Hepatocyte (in vitro differentiated cells): ENCODE results near the gene GPC4.

ENCODE experiments used
- EZH2 ChIP-seq: fragments of 200-600 bp; sonication (generic); IDR thresholded peaks from 2 replicates; pipeline ENCODE4 v1.6.1; 2016; ENCODE audit warnings: antibody characterized with exemption, mild to moderate bottlenecking, borderline replicate concordance
- EZH2phosphoT487 ChIP-seq: fragments of 200-600 bp; sonication (generic); IDR thresholded peaks from one replicate; pipeline ENCODE4 v1.6.1; 2018; ENCODE audit warnings: antibody characterized with exemption, mild to moderate bottlenecking, low read depth, moderate library complexity; ENCODE audit not compliant: unreplicated experiment, severe bottlenecking
- TF ChIP-seq, protein P1 (sequence below): fragments of 200-600 bp; sonication (generic); IDR thresholded peaks from 2 replicates; pipeline ENCODE4 v1.5.1; 2016; ENCODE audit warnings: antibody characterized with exemption, mild to moderate bottlenecking; ENCODE audit not compliant: poor library complexity

DNA sequence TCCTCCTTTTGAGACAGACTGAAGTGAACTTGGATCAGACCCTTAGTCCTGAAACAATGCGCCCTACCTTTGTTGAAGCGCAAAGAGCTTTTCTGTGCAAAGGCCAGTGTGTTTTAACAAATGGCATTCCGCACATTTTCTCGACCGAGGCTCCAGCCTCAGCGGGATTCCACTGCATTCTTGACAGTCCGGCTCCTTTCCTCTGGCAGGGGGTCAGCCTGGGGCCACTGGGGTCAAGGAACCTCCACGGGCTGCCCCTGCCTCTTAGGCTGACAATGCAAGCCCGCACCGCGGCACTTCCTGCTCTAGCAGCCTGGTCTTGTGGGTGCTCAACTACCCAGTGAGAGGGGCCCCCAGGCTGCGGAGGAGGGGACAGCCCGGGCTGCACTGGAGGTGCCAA lies 150.0 kb downstream of the GPC4 start:
- TF ChIP-seq, protein P1, sequence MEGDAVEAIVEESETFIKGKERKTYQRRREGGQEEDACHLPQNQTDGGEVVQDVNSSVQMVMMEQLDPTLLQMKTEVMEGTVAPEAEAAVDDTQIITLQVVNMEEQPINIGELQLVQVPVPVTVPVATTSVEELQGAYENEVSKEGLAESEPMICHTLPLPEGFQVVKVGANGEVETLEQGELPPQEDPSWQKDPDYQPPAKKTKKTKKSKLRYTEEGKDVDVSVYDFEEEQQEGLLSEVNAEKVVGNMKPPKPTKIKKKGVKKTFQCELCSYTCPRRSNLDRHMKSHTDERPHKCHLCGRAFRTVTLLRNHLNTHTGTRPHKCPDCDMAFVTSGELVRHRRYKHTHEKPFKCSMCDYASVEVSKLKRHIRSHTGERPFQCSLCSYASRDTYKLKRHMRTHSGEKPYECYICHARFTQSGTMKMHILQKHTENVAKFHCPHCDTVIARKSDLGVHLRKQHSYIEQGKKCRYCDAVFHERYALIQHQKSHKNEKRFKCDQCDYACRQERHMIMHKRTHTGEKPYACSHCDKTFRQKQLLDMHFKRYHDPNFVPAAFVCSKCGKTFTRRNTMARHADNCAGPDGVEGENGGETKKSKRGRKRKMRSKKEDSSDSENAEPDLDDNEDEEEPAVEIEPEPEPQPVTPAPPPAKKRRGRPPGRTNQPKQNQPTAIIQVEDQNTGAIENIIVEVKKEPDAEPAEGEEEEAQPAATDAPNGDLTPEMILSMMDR, result no peak
- TF ChIP-seq EZH2, result no peak
- TF ChIP-seq EZH2phosphoT487, result no peak
